ENCODE data around the gene ABCA4.

DNA sequence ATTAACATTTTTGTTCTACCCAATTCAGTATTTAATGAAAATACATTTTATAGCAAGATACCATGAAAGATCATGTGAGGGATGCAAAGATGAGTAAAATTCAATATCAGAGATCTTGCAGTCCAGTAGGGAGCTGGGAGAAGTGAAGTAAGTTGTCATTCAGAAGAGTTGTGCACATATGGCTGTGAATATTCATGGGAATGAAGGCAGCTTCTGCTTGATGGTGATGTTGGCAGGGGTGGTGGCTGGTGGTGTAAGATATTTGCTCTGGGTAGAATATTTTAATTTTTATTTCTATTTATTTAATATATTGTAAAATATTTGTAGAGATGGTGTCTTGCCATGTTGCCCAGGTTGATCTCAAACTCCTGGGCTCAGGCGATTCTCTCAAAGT lies 139.7 kb downstream of the ABCA4 start:
- TF ChIP-seq, protein P1, sequence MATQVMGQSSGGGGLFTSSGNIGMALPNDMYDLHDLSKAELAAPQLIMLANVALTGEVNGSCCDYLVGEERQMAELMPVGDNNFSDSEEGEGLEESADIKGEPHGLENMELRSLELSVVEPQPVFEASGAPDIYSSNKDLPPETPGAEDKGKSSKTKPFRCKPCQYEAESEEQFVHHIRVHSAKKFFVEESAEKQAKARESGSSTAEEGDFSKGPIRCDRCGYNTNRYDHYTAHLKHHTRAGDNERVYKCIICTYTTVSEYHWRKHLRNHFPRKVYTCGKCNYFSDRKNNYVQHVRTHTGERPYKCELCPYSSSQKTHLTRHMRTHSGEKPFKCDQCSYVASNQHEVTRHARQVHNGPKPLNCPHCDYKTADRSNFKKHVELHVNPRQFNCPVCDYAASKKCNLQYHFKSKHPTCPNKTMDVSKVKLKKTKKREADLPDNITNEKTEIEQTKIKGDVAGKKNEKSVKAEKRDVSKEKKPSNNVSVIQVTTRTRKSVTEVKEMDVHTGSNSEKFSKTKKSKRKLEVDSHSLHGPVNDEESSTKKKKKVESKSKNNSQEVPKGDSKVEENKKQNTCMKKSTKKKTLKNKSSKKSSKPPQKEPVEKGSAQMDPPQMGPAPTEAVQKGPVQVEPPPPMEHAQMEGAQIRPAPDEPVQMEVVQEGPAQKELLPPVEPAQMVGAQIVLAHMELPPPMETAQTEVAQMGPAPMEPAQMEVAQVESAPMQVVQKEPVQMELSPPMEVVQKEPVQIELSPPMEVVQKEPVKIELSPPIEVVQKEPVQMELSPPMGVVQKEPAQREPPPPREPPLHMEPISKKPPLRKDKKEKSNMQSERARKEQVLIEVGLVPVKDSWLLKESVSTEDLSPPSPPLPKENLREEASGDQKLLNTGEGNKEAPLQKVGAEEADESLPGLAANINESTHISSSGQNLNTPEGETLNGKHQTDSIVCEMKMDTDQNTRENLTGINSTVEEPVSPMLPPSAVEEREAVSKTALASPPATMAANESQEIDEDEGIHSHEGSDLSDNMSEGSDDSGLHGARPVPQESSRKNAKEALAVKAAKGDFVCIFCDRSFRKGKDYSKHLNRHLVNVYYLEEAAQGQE (IDR thresholded peaks at IDR 0.05; ENCODE audit: insufficient read depth in 1 of 2, low read depth in 2 of 2, low read length in 2 of 2) = no peak
- TF ChIP-seq POLR2AphosphoS5 (IDR thresholded peaks at IDR 0.05; ENCODE audit: low read depth, low read length) (no peak), TAF1 (IDR thresholded peaks at IDR 0.05; ENCODE audit: borderline replicate concordance, insufficient read depth, low read length) (no peak), SIN3A (IDR thresholded peaks at IDR 0.05; ENCODE audit: borderline replicate concordance, insufficient read depth, low read length) (no peak), FOXP2 (optimal IDR thresholded peaks at IDR 0.05; ENCODE audit: borderline replicate concordance, extremely low read depth, extremely low read length, insufficient read depth) (no peak)

Measured in PFSK-1 (cell line).